ENCODE data around the gene GPR151. TPM values are rescaled to one million over a fixed set of nuclear protein-coding genes. Genes with fewer than 3 reads are reported as not detected.

GPR151 gene
- total RNA-seq, 1 donor, result not detected

DNA sequence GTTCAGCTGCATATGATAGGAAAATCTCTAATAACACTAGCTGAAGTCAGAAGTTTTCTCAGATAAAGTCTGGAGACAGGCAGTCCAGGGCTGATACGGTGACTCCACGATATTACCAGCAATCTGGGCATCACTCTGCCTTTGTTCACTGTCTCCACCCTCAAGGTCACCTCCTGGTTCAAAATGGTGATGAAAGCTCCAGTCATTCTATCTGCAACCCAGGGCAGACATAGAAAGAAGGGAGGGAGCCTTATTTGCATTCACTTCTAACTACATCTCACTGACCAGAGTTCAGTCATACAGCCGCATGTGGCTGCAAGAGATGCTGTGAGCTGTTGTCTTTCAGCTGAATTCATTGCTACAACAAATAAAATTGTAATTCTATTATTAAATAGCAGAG is 22.4 kb upstream of the GPR151 start:
- no peak overlapping the region for H3K4me3 ChIP-seq (ENCODE audit: low read depth, low read length)
- TF ChIP-seq, protein P1, sequence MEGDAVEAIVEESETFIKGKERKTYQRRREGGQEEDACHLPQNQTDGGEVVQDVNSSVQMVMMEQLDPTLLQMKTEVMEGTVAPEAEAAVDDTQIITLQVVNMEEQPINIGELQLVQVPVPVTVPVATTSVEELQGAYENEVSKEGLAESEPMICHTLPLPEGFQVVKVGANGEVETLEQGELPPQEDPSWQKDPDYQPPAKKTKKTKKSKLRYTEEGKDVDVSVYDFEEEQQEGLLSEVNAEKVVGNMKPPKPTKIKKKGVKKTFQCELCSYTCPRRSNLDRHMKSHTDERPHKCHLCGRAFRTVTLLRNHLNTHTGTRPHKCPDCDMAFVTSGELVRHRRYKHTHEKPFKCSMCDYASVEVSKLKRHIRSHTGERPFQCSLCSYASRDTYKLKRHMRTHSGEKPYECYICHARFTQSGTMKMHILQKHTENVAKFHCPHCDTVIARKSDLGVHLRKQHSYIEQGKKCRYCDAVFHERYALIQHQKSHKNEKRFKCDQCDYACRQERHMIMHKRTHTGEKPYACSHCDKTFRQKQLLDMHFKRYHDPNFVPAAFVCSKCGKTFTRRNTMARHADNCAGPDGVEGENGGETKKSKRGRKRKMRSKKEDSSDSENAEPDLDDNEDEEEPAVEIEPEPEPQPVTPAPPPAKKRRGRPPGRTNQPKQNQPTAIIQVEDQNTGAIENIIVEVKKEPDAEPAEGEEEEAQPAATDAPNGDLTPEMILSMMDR (IDR thresholded peaks at IDR 0.05; ENCODE audit: insufficient read depth, low read length), result no peak
- no peak for DNase-seq (ENCODE audit: low read depth)

DNA sequence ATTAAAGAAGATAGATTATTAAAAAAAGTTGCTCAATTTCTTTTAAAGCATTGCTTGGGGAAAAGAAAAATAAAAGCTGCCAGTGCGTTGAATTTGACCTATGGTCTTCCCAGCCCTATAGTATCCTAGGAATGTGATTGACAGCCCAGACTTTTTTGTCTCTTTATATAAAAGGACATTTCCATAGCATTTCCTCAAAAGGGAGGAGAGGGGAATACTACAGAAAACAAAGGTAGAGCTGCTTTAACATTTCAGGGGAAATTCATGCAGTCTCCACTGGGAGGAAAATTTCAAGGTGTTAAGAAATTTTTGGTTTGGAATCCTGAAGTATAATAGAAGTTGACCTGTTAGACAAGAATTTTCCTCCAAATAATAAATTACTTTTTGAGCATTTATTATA is 17.9 kb upstream of the GPR151 start:
- H3K4me3 ChIP-seq (ENCODE audit: low read depth, low read length), result no peak overlapping the region
- DNase-seq (ENCODE audit: low read depth), result no peak
- TF ChIP-seq, protein P1 (IDR thresholded peaks at IDR 0.05; ENCODE audit: insufficient read depth, low read length), result no peak

DNA sequence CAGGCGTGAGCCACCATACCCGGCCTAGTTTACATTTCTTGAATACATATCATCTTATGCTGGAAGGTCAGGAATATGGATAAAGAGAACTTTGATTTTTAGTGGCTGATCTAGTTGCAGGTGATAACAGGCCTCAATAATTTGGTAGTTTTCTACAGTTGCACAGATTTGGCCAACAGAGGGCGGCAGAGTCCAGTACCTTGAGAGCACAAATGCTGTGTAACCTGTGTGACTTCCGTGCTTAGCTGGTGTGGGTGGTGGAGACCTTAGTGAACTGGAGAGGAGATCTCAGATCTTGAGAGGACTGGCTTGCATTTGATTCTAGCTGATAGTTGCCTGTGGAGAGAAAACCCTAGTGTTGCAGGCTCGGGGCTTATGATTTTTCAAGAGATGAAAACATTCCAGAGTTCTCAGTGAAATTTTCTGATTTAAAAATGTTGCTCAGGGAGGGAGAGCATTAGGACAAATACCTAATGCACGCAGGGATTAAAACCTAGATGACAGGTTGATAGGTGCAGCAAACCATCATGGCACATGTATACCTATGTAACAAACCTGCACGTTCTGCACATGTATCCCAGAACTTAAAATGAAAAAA is 17.4 kb upstream of the GPR151 start:
- DNase-seq (ENCODE audit: low read depth), result peak; percentile 63
- TF ChIP-seq, protein P1 (IDR thresholded peaks at IDR 0.05; ENCODE audit: insufficient read depth, low read length), result peak; percentile 86
- no peak overlapping the region for H3K4me3 ChIP-seq (ENCODE audit: low read depth, low read length)

DNA sequence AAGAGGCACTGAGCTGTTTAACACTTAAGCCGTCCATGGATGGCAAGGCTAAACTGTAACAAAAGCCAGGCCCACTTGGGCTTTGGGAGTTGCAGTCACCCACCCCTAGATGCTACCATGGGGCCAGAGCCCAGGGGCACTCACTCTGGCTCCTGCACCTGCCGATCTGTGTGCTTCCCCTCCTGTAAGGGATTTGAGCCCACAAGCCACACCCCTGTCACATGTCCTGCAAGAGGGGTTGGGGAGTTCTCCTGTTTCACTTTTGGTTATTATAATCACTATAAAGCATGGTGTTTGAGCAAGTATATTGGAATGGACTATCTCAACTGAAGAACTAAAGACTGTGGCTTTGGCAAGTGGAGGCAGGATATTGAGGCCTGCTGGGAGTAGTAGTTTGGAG is 14.0 kb upstream of the GPR151 start:
- H3K4me3 ChIP-seq (ENCODE audit: low read depth, low read length), result no peak overlapping the region
- TF ChIP-seq, protein P1 (IDR thresholded peaks at IDR 0.05; ENCODE audit: insufficient read depth, low read length), result no peak
- DNase-seq (ENCODE audit: low read depth), result no peak

DNA sequence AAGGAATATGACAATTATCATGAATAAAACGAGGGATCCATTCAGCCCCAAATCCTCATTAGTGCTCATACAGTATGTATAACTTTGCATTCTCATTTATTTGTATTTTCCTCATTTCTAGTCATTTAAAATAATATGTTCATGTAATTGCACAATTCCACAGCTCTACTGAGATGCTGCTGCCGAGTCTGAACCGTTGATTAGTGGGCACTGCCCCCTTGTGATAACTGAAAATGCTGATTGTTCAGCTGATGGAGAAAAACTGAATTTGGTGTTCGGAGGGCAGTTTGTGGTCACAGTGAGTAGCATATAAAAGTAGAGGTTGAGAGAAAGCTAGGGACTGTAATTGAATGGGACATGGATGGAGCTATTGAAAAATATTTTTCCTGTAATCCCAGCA is 12.2 kb upstream of the GPR151 start:
- TF ChIP-seq, protein P1 (IDR thresholded peaks at IDR 0.05; ENCODE audit: insufficient read depth, low read length), result no peak
- no peak for DNase-seq (ENCODE audit: low read depth)
- H3K4me3 ChIP-seq (ENCODE audit: low read depth, low read length), result no peak overlapping the region

DNA sequence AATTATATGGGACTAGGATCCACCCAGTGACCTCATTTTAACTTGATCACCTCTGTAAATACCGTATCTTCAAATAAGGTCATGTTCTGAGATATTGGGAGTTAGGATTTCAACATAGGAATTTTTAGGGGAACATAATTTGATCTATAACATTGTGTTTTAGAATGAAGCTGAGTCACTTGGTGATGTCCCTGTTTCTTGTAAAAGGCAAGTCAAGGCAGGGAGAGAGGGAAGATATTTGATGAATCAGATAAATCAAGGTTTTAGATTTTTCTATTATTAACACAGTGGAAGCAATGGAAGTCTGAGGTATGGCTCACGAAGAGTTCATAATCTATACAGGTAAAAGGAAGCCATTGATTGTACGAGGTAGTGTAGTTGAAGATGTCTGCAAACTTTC is 11.8 kb upstream of the GPR151 start:
- no peak overlapping the region for H3K4me3 ChIP-seq (ENCODE audit: low read depth, low read length)
- TF ChIP-seq, protein P1 (IDR thresholded peaks at IDR 0.05; ENCODE audit: insufficient read depth, low read length), result no peak
- no peak for DNase-seq (ENCODE audit: low read depth)

DNA sequence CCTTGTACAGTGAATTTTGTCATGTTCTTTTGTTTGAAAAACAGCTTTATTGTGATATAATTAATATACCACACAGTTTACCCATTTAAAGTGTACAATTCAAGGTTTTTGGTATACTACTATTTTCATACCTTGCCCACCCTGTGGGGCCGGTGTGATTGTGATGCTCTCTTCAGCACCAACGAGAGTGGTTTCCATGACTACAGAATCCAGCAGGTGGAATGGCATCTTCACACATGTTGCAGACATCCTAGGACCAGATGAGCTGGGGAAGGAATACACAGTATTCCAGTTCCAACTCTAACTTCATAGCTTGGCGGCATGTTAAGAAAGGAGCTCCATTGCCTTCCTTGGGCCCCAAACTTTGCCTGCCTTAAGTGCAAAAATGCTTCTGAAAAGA is 7.7 kb upstream of the GPR151 start:
- TF ChIP-seq, protein P1 (IDR thresholded peaks at IDR 0.05; ENCODE audit: insufficient read depth, low read length), result no peak
- H3K4me3 ChIP-seq (ENCODE audit: low read depth, low read length), result no peak overlapping the region
- no peak for DNase-seq (ENCODE audit: low read depth)
